BLaER1 (cell line): ENCODE results near the gene ARL4A.

Experiments used
- H3K27ac ChIP-seq: shearing (Covaris generic); formaldehyde crosslinking; 2 replicates; pipeline ENCODE4 v1.8.1; 2022
- H3K27me3 ChIP-seq: shearing (Covaris generic); formaldehyde crosslinking; 2 replicates; pipeline ENCODE4 v1.8.1; 2022
- H3K36me3 ChIP-seq: shearing (Covaris generic); formaldehyde crosslinking; 2 replicates; pipeline ENCODE4 v1.8.1; 2022
- H3K4me1 ChIP-seq: shearing (Covaris generic); formaldehyde crosslinking; 2 replicates; pipeline ENCODE4 v1.8.1; 2022
- H3K4me2 ChIP-seq: shearing (Covaris generic); formaldehyde crosslinking; 2 replicates; pipeline ENCODE4 v1.8.1; 2022
- H3K4me3 ChIP-seq: shearing (Covaris generic); formaldehyde crosslinking; 2 replicates; pipeline ENCODE4 v1.8.1; 2022
- H3K9ac ChIP-seq: shearing (Covaris generic); formaldehyde crosslinking; 2 replicates; pipeline ENCODE4 v1.8.1; 2022
- H3K9me3 ChIP-seq: shearing (Covaris generic); formaldehyde crosslinking; 2 replicates; pipeline ENCODE4 v1.8.1; 2022
- H4K20me1 ChIP-seq: shearing (Covaris generic); formaldehyde crosslinking; 2 replicates; pipeline ENCODE4 v1.8.1; 2022
- Cebpa-rat ChIP-seq: shearing (Covaris generic); IDR thresholded peaks from 2 replicates; pipeline ENCODE4 v1.8.1; 2022

ARL4A gene

GRCh38 chr7:12722636-12723605, 35.5 kb downstream of the ARL4A start:
- Histone ChIP-seq H3K4me1 (no peaks in the 10 kb centered on the region), H4K20me1 (no peaks in the 10 kb centered on the region), H3K9me3 (no peaks in the 10 kb centered on the region), H3K4me2 (no peak overlapping the region), H3K27me3 (no peaks in the 10 kb centered on the region), H3K4me3 (no peak overlapping the region), H3K27ac (no peak overlapping the region), H3K36me3 (no peaks in the 10 kb centered on the region), H3K9ac (no peak overlapping the region)
- TF ChIP-seq Cebpa-rat: no peak

- no peak for TF ChIP-seq Cebpa-rat
- no peaks in the 10 kb centered on the region for H3K9me3 ChIP-seq
- H3K27me3 ChIP-seq: no peaks in the 10 kb centered on the region
- no peak overlapping the region for H3K4me2 ChIP-seq
- H3K4me3 ChIP-seq: no peak overlapping the region
- no peak overlapping the region for H3K9ac ChIP-seq
- no peaks in the 10 kb centered on the region for H3K4me1 ChIP-seq
- H4K20me1 ChIP-seq: no peaks in the 10 kb centered on the region
- no peaks in the 10 kb centered on the region for H3K36me3 ChIP-seq
- no peak overlapping the region for H3K27ac ChIP-seq
These were observed 38.3 kb downstream of the ARL4A start for GRCh38 chr7:12725575-12726316.

DNA sequence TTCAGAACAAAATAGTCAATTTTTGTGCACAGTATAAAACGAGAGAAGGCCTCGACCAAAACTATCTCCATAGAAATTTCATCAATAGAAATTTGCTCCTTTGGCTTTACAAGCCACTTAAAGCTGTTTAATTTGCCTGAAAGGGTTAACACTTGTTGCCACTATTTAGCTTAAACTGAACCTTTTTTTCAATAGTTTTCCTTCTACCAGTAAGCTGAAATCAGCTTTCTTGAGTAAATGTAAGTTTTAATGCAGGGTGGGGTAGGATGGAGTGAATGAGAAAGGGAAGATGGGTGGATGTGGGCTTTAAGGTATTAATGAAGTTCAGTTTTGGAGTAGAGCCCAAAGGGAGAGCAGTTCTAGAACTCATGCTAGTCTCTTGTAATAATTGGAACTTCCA, 39.5 kb downstream of the ARL4A start:
- H3K4me1 ChIP-seq: no peaks in the 10 kb centered on the region
- H3K9me3 ChIP-seq: no peaks in the 10 kb centered on the region
- no peak overlapping the region for H3K27ac ChIP-seq

DNA sequence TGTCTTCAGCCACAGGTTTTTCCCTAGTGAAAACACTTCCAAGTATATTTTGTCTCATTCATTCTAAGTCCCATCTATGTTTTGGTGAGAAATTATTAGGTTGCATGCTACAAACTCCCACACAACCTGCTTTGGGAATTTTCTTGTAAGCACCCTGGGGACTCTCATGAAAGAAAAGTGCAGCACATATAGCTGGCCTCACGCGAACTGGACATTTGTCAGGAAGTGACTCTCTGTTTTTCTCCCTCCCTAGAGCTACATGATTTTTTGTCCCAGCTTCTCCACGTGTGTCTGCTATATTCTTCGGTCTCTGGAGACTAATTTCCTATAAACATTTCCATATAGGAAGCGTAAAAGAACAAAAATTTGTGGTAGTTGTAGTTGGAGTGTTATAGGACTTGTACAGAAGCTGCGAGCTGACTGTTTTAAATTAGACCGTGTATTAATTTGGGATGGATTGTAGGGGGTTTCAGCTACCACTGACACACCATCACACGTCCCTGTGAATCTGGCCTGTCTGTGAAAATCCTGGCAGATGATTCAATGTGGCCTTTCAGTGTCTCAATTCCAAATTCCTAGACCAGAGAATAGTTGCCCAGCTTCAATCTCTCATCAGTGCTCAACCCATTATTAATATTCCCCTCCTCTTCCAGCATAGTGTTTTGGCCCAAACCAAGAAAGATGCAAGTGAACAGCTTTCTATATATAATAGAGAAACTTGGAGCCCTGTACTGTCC, 40.2 kb downstream of the ARL4A start:
- no peaks in the 10 kb centered on the region for H3K36me3 ChIP-seq
- no peak for TF ChIP-seq Cebpa-rat
- H3K9me3 ChIP-seq: no peaks in the 10 kb centered on the region
- no peak overlapping the region for H3K9ac ChIP-seq
- no peaks in the 10 kb centered on the region for H3K27me3 ChIP-seq
- no peaks in the 10 kb centered on the region for H3K4me1 ChIP-seq
- no peaks in the 10 kb centered on the region for H4K20me1 ChIP-seq
- no peak overlapping the region for H3K4me3 ChIP-seq
- no peak overlapping the region for H3K4me2 ChIP-seq
- no peak overlapping the region for H3K27ac ChIP-seq

More for the DNA sequence above, 39.5 kb downstream of the ARL4A start:
- Histone ChIP-seq H3K9ac (no peak overlapping the region), H4K20me1 (no peaks in the 10 kb centered on the region), H3K36me3 (no peaks in the 10 kb centered on the region), H3K27me3 (no peaks in the 10 kb centered on the region), H3K4me3 (no peak overlapping the region), H3K4me2 (no peak overlapping the region)
- TF ChIP-seq Cebpa-rat: no peak

- Histone ChIP-seq H4K20me1 (no peaks in the 10 kb centered on the region), H3K4me2 (no peak overlapping the region), H3K27me3 (no peaks in the 10 kb centered on the region), H3K27ac (no peak overlapping the region), H3K9me3 (no peaks in the 10 kb centered on the region), H3K9ac (no peak overlapping the region), H3K4me3 (no peak overlapping the region), H3K36me3 (no peaks in the 10 kb centered on the region), H3K4me1 (no peaks in the 10 kb centered on the region)
- TF ChIP-seq Cebpa-rat: no peak
These were observed 40.7 kb downstream of the ARL4A start for GRCh38 chr7:12728192-12728538.

DNA sequence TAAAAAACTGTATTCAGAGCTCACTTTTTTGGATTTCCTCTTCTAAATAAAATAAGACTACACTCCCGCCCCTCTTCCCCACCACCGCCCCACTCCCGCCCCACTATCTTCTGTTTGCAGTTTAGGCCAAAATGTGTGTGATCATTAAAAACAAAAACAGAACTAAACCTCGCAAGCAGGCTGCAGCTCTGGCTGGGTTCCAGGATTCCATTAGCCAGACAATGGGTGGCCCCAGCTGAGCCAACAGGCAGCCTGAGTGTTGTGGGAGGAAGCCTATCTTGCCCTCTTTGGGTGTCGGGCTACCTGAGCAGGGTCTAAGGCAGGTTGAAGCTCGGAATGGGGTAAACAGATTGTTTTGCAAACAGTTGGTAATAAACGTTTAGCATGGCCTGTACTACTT, 41.7 kb downstream of the ARL4A start:
- Histone ChIP-seq H3K27ac (no peak overlapping the region), H3K36me3 (no peaks in the 10 kb centered on the region), H3K4me2 (no peak overlapping the region), H4K20me1 (no peaks in the 10 kb centered on the region), H3K27me3 (no peaks in the 10 kb centered on the region), H3K4me1 (no peaks in the 10 kb centered on the region), H3K9ac (no peak overlapping the region), H3K9me3 (no peaks in the 10 kb centered on the region), H3K4me3 (no peak overlapping the region)
- TF ChIP-seq Cebpa-rat: no peak

DNA sequence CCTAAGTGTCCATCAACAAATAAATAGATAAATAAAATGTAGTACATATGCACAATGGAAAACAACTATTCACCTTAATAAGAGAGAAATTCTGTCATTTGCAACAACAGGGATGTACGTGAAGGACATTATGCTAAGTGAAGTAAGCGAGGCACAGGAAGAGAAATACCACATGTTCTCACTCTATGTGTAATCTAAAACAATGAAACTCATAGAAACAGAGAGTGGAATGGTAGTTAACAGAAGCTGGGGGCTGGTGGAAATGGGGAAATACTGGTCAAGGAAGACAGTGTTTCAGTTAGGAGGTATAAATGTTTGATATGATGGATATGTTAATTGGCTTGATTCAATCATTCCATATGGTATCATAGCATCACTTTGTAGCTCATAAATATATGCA, 43.1 kb downstream of the ARL4A start:
- Histone ChIP-seq H3K4me3 (no peak overlapping the region), H3K27ac (no peak overlapping the region), H3K4me2 (no peak overlapping the region), H3K9me3 (no peaks in the 10 kb centered on the region), H4K20me1 (no peaks in the 10 kb centered on the region), H3K36me3 (no peaks in the 10 kb centered on the region), H3K9ac (no peak overlapping the region), H3K4me1 (no peaks in the 10 kb centered on the region), H3K27me3 (no peaks in the 10 kb centered on the region)
- no peak for TF ChIP-seq Cebpa-rat

DNA sequence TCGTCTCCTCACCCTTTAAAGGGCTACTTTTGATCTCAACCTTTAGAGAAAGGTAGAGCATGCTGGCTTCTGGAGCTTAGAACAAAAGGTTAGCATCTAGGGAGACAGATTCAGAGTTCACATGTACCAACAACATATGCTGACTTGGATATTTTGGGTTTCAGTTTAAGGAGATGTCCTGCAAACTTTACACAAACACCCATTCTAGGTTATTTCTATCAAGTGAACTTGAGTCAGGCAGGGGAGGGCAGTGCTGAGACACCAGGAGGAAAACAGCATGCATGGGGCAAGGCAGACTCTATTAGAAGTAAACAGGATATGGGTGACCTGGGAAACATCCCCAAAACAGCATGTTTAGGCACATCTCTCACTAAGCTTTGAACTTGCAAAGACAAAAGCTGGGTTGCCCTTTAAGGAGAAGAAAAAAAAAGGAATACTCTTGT, 43.8 kb downstream of the ARL4A start:
- Histone ChIP-seq H3K4me1 (no peaks in the 10 kb centered on the region), H3K4me3 (no peak overlapping the region), H3K27me3 (no peaks in the 10 kb centered on the region), H3K9ac (no peak overlapping the region), H3K9me3 (no peaks in the 10 kb centered on the region), H4K20me1 (no peaks in the 10 kb centered on the region), H3K36me3 (no peaks in the 10 kb centered on the region), H3K27ac (no peak overlapping the region), H3K4me2 (no peak overlapping the region)
- no peak for TF ChIP-seq Cebpa-rat

- Histone ChIP-seq H3K4me3 (no peak overlapping the region), H3K4me1 (no peaks in the 10 kb centered on the region), H3K9ac (no peak overlapping the region), H3K27me3 (no peaks in the 10 kb centered on the region), H3K27ac (no peak overlapping the region), H3K4me2 (no peak overlapping the region), H4K20me1 (no peaks in the 10 kb centered on the region), H3K9me3 (no peaks in the 10 kb centered on the region), H3K36me3 (no peaks in the 10 kb centered on the region)
- TF ChIP-seq Cebpa-rat: no peak
These were observed 44.3 kb downstream of the ARL4A start for GRCh38 chr7:12731775-12732174.

- TF ChIP-seq Cebpa-rat: no peak
- no peaks in the 10 kb centered on the region for H3K4me1 ChIP-seq
- H3K9me3 ChIP-seq: no peaks in the 10 kb centered on the region
- no peak overlapping the region for H3K4me3 ChIP-seq
- no peaks in the 10 kb centered on the region for H3K27me3 ChIP-seq
- no peak overlapping the region for H3K9ac ChIP-seq
- no peaks in the 10 kb centered on the region for H4K20me1 ChIP-seq
- no peak overlapping the region for H3K4me2 ChIP-seq
- H3K36me3 ChIP-seq: no peaks in the 10 kb centered on the region
- no peak overlapping the region for H3K27ac ChIP-seq
These were observed 45.0 kb downstream of the ARL4A start for GRCh38 chr7:12732428-12732827.
